ENCODE results near the gene DLGAP4. TPM values are rescaled to one million over a fixed set of nuclear protein-coding genes. Genes with fewer than 3 reads are reported as not detected.
A peak's percentile ranks its signal among the peaks of the same experiment; 100 is the strongest.

Gene DLGAP4
- total and polyA plus RNA-seq, 9 donors, result 18.2 to 75.9 (median 53.1) TPM

DNA sequence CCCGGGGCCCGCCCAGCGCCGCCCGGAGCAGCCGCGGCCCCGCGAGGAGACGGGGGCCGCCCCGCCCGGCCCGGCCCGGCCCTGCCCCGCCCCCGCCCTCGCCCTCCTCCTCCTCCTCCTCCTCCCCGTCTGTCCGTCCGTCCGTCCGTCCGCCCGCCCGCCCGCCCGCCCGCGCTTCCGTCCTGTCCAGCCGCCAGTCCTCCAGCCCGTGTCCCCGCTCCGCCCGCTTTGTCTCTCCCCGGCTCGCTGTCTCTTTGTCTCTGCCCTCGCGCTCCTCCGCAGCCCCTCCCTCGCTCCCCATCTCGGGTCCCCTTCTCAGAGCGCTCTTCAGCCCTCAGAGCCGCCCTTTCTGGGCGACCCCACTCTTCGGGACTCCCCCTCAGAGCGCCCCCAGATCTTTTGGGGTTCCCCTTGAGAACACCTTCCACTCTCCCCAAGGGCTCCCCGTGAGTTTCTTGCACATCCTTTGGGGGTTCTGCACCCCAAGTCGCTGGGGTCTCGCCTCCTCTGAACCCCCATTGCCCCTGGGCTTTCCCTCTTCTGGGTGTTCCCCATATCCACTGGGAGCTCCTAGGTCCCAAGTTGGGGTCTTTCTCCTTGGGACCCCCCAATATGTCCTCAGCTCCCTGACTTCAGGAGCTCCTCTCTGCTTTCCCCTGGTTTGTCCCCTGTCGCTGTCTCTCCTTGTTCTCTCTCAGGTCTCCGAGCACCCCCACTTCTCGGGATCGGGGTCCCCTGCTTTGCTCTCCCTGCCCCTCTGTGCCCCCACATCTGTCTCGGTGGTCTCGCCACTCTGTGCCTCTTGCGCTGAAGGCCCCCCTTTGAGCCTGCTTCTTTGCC, 155.7 kb downstream of the DLGAP4 start:
- DNase-seq, result peak; percentile 62 to 79 (median 75)
- Histone ChIP-seq H3K4me3 (peak overlapping the region; percentile 75), H3K27ac (peak overlapping the region; percentile 74 to 90), H3K36me3 (no peaks in the 10 kb centered on the region), H3K9me3 (no peaks in the 10 kb centered on the region), H3K4me1 (ENCODE audit: insufficient read depth) (peaks cover 13% of the 10 kb centered on the region), H3K27me3 (no peaks in the 10 kb centered on the region)
- intact Hi-C loops (cut with DNase I), result loop anchor here in 3 of 4 donors (5.0 to 10.0 kb wide), 3 partner anchors 65 to 133 kb away; partner anchors contain the start of gene MYL9 (in 2 of the 3)
- no peak for TF ChIP-seq POLR2A (IDR thresholded peaks at IDR 0.05)
- TF ChIP-seq, protein P1, sequence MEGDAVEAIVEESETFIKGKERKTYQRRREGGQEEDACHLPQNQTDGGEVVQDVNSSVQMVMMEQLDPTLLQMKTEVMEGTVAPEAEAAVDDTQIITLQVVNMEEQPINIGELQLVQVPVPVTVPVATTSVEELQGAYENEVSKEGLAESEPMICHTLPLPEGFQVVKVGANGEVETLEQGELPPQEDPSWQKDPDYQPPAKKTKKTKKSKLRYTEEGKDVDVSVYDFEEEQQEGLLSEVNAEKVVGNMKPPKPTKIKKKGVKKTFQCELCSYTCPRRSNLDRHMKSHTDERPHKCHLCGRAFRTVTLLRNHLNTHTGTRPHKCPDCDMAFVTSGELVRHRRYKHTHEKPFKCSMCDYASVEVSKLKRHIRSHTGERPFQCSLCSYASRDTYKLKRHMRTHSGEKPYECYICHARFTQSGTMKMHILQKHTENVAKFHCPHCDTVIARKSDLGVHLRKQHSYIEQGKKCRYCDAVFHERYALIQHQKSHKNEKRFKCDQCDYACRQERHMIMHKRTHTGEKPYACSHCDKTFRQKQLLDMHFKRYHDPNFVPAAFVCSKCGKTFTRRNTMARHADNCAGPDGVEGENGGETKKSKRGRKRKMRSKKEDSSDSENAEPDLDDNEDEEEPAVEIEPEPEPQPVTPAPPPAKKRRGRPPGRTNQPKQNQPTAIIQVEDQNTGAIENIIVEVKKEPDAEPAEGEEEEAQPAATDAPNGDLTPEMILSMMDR (IDR thresholded peaks at IDR 0.05), result no peak
- TF ChIP-seq EP300 (IDR thresholded peaks at IDR 0.05), result no peak
- 0% methylated on average over 36 to 53 of the region's 58 CpGs for WGBS, 3 donors

DNA sequence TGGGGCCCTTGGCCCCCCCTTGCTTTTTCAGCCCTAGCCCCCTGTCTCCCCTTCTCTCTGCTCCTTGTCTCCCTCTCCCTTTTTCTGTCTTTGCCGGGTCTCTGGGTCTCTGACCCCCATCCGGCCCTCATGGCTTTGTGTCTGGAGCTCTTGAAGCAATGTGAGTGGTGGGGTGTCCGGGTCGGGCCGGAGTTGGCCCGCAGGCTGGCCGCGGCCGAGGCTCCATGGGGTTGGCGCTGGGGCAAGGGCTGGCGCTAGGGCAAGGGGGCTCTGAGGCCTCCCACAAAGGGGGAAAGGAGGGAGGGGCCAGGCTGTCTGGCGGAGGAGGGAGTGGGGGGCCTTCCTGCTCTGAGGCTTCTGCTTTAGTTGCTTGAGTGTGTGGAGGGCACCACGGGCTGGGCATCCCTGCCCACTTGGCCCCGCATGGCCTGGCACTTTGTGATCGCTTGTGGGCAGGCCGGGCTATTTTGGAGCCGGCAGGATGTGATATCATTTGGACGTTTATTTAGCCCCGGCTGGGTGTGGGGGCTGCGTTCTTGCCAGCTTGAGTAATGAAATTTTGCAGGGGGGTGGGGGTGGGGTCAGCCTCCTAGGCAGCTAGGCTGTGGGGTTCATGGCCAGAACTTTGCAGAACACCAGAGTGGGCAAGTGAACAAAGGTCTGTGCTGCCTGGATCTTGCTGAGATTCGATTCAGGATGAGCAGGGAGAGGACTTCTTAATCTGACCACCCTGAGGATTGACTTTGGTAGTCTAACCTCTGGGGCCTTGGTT, 156.5 kb downstream of the DLGAP4 start:
- H3K27me3 ChIP-seq, result no peaks in the 10 kb centered on the region
- H3K9me3 ChIP-seq, result no peaks in the 10 kb centered on the region
- H3K27ac ChIP-seq, result peak overlapping the region; percentile 74 to 90
- peak overlapping the region; percentile 75 for H3K4me3 ChIP-seq
- WGBS, 3 donors, result 0 to 1% (median 1%) methylated on average over 21 of the region's 21 CpGs
- no peaks in the 10 kb centered on the region for H3K36me3 ChIP-seq
- TF ChIP-seq EP300 (IDR thresholded peaks at IDR 0.05) (no peak), POLR2A (IDR thresholded peaks at IDR 0.05) (peak; percentile 46)
- H3K4me1 ChIP-seq (ENCODE audit: insufficient read depth), result peaks cover 18% of the 10 kb centered on the region
- peak; percentile 54 to 75 (median 67) for DNase-seq
- intact Hi-C loops (cut with DNase I), result loop anchor here in 3 of 4 donors (5.0 to 10.0 kb wide), 3 partner anchors 65 to 132 kb away; partner anchors contain the start of gene MYL9 (in 2 of the 3)

DNA sequence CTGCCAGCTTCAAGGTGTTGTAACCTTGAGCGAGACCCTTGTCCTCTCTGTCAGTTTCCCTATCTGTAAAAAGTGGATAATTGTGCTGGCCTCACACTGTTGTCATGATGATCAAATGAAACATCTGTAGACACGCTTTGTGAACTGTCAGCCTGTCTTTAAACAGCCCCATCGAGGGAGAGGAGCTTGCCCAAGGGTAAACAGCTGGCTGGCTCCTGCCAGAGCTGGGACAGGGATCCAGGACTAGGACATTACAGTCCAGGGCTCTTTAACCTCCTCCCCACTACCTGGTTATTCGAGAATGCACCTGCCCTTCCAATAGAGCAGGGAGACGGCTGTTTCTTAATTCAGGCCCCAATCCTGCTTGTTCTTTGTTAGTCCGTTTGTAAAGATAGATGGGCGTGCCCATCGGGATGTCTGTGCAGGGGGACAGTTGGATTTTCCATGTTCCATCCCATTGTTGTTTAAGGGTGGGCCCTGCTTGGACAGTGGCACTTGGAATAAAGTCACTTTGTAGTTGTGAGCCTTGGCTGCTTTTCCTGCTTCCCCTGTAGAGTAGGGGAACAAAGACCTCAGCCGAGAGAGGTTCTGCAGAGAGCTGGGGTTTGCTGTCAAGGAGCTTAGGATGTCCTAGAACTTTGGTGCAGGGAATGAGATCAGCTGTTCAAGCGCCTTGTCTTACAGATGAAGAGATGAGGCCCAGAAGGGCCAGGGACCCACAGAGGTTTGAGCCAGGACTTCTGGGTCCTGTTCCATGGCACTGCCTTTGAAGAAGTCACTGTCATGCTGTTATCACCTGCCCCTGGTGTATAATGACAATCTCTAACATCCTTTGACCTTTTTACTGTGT, 157.3 kb downstream of the DLGAP4 start:
- Histone ChIP-seq H3K4me3 (peak overlapping the region; percentile 75), H3K4me1 (ENCODE audit: insufficient read depth) (peaks cover 25% of the 10 kb centered on the region), H3K27me3 (no peaks in the 10 kb centered on the region), H3K27ac (peak overlapping the region in 1 of 2 donors; percentile 74), H3K9me3 (no peaks in the 10 kb centered on the region), H3K36me3 (no peaks in the 10 kb centered on the region)
- 23 to 30% (median 25%) methylated on average over 10 of the region's 10 CpGs for WGBS, 3 donors
- DNase-seq, result no peak
- intact Hi-C loops (cut with DNase I), result loop anchor here in 3 of 4 donors (5.0 to 10.0 kb wide), 3 partner anchors 64 to 131 kb away; partner anchors contain the start of gene MYL9 (in 2 of the 3)
- TF ChIP-seq EP300 (IDR thresholded peaks at IDR 0.05) (no peak), POLR2A (IDR thresholded peaks at IDR 0.05) (no peak)
- TF ChIP-seq, protein P1 (IDR thresholded peaks at IDR 0.05), result no peak

DNA sequence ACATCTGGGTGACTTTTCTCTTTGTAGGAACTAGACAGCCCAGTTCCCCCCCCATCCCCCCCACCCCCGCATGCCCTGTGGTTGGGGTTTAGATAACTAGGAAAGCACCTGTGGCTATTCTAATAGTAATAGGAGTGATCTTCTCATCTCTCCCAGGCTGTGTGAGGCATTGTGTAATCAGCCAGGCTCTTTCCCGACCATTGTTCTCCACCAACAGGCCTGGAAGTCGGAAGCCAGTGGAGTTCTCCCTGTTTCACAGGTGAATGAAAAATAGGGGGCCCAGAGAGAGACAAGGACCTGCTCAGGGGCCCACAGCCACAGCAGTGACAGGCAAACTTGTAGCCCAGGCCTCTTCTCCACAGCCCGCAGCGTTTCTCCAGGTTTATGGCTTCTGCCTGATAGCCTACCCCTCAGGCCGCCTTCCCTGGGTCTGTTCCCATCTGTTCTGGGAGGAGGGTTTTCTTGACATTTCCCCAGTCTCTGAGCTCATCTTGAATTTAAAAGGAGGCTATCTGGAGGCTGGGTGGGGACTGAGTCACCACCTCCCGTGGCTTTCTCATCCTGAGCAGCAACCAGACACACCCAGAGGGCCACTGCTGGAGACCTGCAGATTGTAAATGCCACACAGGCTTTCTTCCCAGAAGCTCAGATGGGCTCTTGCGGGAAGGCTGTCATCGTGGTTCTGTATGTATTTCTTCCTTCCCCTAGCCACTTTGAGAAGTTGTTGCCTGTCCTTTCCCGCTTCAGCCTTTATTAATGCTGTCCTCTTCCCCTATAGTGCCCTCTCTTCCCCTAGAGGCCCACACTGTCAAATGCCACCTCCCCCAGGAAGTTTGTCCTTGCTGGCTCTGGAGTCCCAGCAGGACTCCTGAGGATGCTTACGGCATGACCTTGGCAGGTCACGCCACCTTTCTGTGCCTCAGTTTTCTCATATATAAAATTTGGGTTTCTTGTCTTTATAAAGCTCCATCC, 159.3 kb downstream of the DLGAP4 start:
- Histone ChIP-seq H3K27ac (peak overlapping the region in 1 of 2 donors; percentile 9), H3K9me3 (no peaks in the 10 kb centered on the region), H3K36me3 (no peaks in the 10 kb centered on the region), H3K27me3 (no peaks in the 10 kb centered on the region), H3K4me3 (no peak overlapping the region), H3K4me1 (ENCODE audit: insufficient read depth) (peaks cover 30% of the 10 kb centered on the region)
- intact Hi-C loops (cut with DNase I), result loop anchor here in 1 of 4 donors (5.0 to 10.0 kb wide), 2 partner anchors 77 to 129 kb away; partner anchors contain the start of gene MYL9
- no peak for TF ChIP-seq POLR2A (IDR thresholded peaks at IDR 0.05)
- peak in 3 of 5 donors; percentile 29 to 48 (median 36) for DNase-seq
- 51 to 67% (median 64%) methylated on average over 12 of the region's 12 CpGs for WGBS, 3 donors

All from ovary (tissue), 9 donors.